HG03558 (cell line): Measurements from ENCODE around the gene PTPRD.

Experiments
- ATAC-seq: cut with Tn5 transposase; IDR thresholded peaks from one replicate; pipeline ENCODE4 v1.9.1; 2021; ENCODE audit warnings: moderate number of reproducible peaks; ENCODE audit not compliant: unreplicated experiment; ENCODE audit errors: extremely low read depth

Gene PTPRD

DNA sequence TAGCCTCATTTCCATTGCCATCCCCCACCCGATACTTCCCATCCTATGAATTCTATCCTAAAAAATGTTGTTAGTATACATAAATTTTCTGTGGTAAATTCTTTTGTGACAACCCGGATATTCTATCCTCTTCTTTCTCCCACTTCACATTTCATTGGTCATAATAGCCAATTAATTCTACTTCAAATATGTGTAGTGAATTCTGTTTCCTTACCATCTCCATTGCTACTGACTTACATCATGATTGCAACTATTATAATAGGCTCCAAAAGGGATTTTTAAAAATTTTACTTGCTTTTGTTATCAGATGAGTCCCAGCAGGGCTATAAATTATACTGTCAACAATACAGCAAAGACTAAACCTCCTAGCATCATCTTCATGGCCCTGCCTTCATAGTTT lies 1326.8 kb downstream of the PTPRD start:
- no peak for ATAC-seq

DNA sequence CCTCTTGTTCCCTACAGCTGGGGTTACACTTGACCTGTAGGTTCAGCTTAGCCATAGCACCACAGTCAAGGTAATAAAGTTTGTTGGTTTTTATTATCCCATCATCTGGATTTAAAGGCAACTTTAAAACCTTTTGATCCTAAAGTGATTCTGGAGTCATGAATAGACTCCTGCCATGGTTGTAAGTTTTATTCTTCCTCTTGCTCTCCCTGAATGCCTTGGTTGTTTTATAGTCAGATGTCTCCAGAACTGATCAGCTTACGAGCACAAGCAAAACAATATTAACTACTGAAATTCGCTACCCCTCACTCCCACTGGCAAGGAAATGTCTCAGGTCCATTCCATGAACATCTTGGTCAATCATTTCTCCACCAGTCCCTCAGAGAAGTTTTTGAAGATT lies 1328.6 kb downstream of the PTPRD start:
- ATAC-seq = no peak

DNA sequence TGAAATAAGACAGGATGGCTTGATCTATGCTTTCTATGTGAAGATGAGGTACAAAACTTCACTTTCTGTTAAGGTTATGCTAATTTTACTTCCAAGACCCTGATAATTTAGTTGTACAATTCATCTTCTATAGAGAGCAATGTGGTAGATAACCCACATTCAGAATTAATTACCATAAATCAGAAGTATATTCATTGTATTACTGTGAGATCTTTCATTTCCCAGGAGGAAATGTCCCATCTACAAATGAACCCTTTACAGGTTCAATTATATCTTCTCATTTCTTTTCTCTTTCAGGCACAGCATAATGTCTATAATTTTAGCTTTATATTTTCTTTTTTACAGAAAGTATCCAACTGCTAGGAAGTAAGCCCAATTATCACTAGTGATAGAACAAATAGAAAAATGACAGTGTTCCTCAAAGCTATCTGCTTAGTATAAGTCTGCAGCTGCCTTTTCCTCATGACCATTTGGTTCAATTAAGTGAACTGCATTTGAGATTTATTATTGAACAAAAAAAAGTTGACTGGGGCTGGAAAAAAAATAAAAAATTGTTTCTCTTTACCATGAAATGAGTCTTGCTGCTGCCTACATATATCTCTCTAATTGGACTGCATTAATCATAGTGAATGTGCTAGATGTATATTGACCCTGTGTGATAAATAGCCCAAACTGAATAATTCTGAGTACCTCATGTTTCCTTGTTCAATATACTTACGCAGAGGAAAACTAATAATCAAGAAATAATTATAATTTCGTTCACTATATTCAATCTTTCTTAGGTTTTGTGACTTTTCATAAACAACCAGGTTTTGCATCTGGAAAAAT lies 1329.4 kb downstream of the PTPRD start:
- no peak for ATAC-seq

DNA sequence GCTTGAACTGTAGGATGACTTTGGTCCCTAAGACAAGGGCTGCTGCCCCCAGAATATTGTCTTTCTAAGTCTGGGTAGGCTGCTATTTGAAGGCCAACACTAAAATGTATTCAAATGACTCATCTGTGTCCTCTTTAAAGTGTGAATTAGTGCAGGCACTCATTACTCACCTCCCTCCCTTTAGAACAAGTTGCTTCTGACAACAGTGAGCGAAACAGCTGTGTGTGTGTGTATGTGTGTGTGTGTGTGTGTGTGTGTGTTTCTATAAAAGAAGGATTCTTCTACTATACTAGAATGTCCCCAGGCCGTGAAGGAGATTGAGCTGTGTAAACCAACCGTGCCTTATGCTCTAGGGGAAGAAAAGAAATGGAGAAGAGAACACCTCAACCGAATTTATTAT lies 1337.2 kb downstream of the PTPRD start:
- ATAC-seq = no peak

DNA sequence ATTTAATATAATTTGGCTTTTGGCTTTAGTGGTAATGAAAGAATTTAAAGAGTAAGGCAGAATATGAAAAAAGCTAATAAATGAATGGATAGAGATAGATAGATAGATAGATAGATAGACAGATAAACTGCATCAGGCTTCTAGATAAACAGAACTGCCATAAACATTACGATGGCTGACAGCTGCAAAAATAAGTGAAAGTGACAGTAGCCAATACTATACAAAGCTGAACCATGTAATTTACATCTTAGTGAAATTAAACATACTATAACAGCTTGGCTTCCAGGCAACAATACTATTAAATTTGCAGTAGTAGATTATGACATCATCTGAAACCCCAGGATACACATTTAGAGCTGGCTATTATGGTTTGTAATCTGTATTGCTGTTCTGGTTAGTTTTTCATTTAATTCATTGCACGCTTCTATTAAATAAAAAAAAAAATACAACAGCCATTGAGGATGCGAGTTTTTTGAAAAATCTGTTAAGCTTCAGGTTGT lies 1354.8 kb downstream of the PTPRD start:
- ATAC-seq = no peak

DNA sequence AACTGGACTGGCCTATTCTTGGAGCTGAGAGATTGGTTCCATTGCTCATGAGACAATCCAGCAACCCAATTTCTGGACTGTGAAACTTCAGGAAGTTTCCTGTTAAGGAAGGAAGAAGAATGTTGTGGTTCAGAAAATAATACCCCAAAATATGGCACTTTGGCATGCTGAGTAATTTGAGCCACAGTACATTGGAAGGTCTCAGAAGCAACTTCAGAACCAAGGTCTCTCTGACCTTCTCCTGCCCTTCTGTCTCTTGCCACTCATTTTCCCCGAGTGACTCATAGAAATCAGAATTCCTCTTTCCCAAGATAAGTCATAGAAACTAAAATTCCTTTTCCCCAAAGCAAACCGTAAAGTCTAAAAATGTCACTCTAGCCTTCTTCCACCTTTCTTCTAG lies 1366.1 kb downstream of the PTPRD start:
- ATAC-seq = no peak

DNA sequence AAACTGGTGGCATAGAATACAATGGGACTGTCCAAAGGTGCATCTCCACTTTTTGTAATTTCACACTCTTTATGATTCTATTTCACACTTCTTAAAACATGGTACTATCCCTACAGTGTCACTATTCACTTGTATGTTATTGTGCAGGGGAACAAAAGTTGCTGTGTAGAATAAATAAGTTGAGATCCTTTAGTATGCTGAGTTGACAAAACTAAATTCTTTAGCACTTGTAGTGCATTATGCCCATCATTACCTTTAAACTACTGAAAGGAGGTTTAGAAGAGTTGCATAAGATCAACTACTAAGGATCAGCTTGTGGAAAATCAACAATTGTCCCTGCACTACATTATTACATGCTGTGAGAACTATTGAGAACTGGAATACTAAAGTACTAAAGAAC lies 1380.9 kb downstream of the PTPRD start:
- ATAC-seq = no peak

DNA sequence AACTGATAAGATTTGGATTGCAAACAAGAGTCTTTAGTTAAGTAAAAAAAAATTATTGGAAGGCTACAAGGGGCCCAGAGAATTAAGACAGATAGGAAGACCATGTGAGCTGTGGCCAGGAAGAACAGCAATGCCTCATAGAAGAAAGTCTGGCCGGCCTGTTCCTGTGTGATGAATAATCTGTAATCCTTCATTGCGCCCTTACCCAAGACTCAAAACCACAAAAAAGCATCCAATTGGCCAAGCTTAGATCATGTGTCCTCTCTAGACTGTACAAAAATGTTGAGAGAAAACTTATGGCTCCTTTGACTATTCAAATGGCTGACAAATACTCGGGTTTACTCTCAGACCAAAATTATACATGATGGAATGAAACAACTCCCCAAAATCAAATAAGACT lies 1383.5 kb downstream of the PTPRD start:
- no peak for ATAC-seq

DNA sequence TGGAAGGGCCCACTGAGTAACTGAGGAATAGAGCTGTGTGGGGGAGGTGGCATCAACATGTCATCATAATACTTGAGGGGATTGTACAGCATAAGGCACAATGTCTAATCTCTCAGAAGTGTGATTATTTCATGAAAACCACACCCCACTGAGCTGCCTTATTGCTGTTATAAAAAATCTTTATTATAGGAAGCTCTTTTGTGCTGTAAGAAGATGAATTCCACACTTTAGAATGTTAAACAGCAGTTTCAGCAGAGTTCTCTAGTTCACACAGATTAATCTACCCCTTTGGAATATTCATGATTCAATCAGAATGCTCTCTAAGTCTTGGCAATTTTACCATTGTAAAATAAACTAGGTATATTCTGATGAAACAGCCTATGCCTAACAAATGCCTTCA lies 1389.6 kb downstream of the PTPRD start:
- no peak for ATAC-seq

DNA sequence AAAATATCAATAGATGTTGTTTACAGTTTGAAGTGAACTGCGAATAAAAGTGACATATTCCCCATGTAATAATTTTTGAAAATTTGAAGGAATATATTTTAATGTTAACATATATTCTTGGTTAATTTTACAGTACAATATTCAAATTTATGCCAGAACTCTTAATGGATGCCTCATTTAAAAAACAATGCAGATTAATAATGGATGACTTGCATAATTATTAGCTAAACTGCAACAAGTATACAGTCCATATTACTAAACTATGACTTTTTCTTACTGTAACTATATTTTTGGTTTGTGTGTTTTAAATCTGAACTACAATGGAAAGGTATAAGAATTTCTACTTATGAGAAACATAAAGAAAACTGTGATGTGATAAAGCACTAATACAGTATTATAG lies 1390.1 kb downstream of the PTPRD start:
- ATAC-seq = no peak

DNA sequence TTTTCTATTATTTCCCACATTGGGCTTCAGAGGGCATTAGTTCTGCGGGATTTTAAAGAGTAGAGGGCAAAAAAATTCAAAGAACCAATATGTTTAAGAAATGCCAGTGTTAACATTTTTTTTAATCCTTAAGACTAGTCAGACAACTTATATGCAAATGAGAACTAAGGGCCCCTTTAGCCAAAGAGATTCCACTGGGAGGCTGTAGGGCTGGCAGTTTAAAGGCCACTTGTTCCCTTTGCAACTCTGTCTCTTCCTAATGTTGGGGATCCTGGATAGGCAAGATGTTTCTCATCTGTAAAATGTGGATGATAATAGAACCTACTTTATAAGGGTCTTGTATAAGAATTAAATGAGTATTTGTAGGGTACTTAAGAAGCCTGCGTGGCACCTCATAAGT lies 1395.9 kb downstream of the PTPRD start:
- ATAC-seq = no peak

DNA sequence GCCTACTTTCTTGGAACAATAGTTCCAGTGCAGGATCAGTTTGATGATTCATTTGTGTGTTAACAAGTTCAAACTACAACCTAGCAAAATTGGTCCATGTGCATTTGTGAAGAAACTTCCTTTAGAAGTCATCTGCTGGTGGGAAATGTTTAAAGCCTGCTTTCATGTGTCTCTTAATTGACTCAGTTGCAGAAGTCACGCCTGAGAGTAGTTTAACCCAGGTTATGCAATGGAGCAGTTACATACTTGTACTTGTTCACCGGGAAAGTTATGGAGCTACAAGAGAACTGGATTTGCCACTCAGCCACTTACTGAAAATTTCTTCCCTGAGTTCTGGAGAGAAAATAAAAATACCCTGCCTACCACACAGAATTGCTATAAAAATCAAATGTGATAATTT lies 1397.8 kb downstream of the PTPRD start:
- ATAC-seq = no peak

DNA sequence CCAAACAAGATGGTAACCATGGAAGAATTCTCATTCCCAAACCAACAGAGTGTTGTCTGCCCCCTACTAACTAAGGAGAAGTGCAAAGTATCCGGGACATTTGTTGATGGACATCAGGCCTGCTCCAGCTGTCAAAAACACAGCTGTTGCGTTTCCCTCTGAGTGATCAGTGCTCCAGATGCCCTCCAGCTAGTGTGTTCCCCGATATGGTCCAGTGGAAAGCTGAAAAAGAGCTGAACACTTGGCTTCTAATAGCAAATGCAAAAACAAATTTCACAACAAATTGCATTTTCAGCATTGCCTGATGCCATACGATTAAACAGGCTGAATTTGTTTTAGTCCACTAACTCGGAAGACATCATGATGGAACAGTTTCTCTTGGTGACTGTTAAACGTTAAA lies 1398.7 kb downstream of the PTPRD start:
- ATAC-seq = no peak

DNA sequence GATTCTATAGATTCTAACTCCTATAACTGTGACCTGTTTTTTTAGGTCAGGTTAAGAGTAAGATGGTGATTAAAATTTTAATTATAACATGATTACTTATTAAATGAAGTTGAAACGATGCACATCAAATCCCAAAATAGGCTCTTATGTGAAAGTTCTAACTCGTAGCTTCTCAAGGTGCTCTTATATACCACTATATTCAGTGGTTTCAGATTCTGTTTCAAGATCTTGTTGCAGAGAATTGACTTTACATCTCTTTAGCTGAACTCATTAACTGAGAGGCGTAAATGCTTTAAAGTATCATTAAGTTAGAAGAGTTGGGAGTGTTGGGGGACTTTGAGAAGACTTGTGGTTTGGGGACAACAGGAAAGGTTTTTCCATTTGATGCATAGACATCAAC lies 1399.8 kb downstream of the PTPRD start:
- no peak for ATAC-seq

DNA sequence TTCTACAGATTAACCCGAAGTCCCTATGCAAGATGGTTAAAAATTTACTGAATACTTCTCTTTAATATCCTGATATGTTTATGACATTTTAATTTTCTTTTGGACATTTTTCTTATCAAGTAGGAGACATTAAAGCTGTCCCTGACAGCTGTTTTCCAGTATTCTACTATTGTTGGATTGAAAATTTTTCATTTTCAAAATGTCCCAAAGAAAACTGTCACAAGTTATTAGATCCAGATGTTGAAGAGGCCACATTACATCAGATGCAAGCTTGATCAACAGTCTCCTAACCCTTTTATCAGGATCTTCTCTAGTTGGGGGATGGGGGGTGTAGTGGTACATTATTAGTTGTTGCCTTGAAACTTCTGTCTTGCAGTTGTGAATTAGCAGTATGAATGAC lies 1410.5 kb downstream of the PTPRD start:
- no peak for ATAC-seq

DNA sequence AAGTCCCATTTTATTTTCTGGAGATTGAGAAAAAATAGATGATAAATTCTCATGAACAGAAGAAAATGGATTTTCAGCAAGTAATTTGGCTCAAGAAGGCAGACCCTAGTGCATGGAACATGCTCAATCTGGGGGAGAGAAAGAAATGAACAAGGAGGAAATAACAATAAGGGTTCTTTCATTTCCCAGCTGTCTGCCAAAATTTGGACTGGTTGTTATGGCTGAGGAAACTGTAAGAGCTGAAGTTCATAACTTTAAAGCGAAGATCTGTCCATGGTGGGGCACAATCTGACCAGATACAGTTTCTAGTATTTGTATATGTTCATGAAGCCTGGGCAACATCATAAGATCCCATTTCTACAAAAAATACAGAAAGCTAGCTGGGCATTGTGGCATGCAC lies 1426.7 kb downstream of the PTPRD start:
- ATAC-seq = no peak

DNA sequence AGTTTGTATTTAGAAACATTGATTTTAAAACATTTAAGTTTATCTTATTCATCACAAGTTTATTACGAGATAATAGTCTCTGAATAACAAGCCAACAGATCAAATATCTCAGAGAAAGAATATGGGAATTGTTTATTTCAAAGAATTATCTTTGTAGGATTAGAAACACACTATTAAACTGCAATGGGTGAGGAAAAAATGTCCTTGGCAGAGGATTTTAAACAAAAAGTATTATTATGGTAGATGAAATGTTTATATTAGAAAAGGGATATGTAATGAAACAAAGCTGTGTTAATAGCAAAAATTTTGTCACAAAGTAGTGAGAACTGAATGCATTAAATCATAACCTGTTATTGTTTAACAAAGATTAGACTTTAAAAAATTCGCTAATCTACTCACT lies 1430.4 kb downstream of the PTPRD start:
- ATAC-seq = no peak

DNA sequence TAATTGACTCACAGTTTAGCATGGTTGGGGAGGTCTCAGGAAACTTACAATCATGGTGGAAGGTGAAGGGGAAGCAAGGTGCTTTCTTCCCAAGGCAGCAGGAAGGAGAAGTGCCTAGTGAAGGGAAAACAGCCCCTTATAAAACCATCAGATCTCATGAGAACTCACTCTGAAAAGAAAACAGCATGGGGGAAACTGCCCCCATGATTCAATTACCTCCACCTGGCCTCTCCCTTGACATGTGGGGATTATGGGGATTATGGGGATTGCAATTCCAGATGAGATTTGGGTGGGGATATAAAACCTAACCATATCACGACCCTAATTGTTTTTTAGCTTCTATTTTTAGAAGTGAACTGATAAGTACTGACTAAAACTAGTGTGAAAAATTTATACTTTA lies 1435.7 kb downstream of the PTPRD start:
- ATAC-seq = no peak

DNA sequence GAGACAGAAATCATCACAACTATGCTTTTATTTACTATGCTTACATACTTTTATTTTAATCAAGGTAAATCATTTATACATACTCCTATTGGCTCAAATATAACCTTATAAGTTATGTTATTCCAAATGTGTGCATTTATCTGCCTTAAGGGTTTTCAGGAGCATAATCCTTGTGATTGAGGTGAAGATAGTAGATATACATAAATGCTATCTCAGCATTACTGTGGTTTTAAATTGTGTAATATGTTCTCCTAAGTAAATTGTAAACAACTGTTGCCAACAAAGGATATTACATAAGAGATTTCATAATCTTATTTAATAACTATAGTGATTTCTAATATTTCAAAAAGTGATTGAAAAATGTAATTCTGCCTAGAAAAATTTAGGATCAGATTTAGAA lies 1438.4 kb downstream of the PTPRD start:
- no peak for ATAC-seq

DNA sequence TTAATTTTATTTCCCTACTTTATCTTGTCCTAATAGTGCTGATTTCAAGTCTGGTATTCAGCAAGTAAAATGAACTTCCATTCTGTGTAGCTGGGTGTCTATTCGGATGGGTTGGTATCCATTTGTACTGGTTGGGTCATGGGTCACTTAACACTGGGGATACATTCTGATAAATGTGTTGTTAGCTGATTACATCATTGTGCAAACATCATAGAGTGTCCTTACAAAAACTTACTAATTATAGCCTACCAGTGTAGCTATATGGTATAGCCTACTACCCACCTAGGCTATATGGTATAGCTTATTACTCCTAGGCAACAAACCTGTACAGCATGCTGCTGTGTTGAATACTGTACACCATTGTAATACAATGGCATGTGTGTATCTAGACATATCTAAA lies 1439.5 kb downstream of the PTPRD start:
- ATAC-seq = no peak

DNA sequence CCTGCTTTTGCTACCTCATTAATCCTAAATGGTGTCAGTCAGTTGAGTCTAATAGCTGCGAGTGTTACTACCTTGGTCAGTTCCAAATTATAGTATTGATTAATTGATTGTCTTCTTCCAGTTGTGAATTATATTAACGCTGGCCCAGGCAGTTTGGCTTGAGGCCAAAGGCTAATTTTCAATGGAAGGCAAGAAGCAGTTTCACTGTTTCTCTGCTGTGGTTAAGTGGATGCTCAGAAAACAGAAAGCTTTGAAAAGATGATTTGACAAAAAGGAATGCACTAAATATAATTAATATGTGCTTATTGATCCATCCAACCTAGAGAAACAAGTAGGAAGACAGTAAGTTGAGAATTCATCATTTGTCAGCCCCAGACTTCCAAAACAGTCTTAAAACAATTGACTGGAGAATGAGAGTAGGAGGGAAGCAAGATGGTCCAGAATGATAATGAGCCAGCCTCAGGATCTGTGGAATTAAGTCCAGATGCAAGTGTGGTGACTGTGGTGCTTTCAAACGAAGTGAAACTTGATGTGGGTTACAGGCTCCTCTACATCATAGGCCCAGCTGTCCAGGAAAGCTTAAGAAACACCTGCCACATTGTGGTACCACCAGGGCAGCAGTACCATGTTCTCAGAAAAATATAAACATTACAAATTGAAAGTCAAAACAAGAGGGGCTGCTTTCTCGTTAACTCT lies 1442.2 kb downstream of the PTPRD start:
- no peak for ATAC-seq

DNA sequence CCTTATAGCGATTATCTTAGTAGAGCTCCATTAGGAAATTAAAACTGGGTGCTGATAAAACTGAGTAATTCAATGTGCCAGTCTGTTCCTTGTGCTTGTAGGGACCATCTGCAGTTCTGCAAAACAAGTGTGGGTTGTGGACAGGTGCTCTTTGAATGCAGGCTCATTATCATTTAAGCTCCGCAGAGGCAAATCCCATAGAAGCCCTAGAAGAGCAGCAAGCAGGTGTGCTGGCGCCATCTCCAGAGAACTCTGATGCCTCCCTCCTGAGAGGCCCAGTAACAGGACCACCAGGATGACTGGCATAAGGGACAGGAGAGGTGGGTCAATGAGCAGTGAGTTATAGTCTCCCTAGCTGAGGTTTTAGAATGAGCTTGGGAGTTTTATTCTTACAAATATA lies 1470.8 kb downstream of the PTPRD start:
- ATAC-seq = no peak
